Lung (tissue), 12 donors: ENCODE data around the gene LMF1. TPM values are rescaled to one million over a fixed set of nuclear protein-coding genes. Genes with fewer than 3 reads are reported as not detected.

ENCODE experiments used
- ATAC-seq: fragments of 200-7000 bp; cut with Tn5 transposase; one replicate; pipeline ENCODE4 v1.9.1; 2020; ENCODE audit warnings: moderate number of reproducible peaks; ENCODE audit not compliant: insufficient read depth, low FRiP score
- DNase-seq, 3 donors: peaks; one replicate each; pipeline ENCODE4 v3.0.0-alpha.2; 2013 to 2017
- H3K27ac ChIP-seq, 2 donors: one replicate each; pipeline ENCODE4 v1.5.1; 2013; ENCODE audit warnings: mild to moderate bottlenecking in 2 of 2, moderate library complexity in 2 of 2, control low read depth in 1 of 2, inconsistent platforms in 1 of 2, low read depth in 1 of 2, low read length in 1 of 2
- H3K27me3 ChIP-seq, 3 donors: one replicate each; pipeline ENCODE4 v1.5.1; 2013; ENCODE audit warnings: low read length in 2 of 3; ENCODE audit not compliant: control insufficient read depth in 3 of 3, insufficient read depth in 3 of 3
- H3K36me3 ChIP-seq, 4 donors: one replicate each; pipeline ENCODE4 v1.5.1; 2013; ENCODE audit warnings: low read length in 4 of 4, mild to moderate bottlenecking in 1 of 4, moderate library complexity in 1 of 4; ENCODE audit not compliant: control insufficient read depth in 4 of 4, insufficient read depth in 4 of 4
- H3K4me1 ChIP-seq, 5 donors: one replicate each; pipeline ENCODE4 v1.5.1; 2013; ENCODE audit warnings: low read length in 5 of 5, mild to moderate bottlenecking in 2 of 5, moderate library complexity in 1 of 5; ENCODE audit not compliant: control insufficient read depth in 5 of 5, insufficient read depth in 5 of 5
- H3K4me3 ChIP-seq: one replicate; pipeline ENCODE4 v1.5.1; 2013; ENCODE audit warnings: mild to moderate bottlenecking, control low read depth, moderate library complexity
- H3K9ac ChIP-seq, 2 donors: one replicate each; pipeline ENCODE4 v1.5.1; 2013; ENCODE audit warnings: low read length in 2 of 2, control low read depth in 1 of 2; ENCODE audit not compliant: insufficient read depth in 1 of 2
- H3K9me3 ChIP-seq, 4 donors: one replicate each; pipeline ENCODE4 v1.5.1; 2013; ENCODE audit warnings: low read length in 3 of 4, mild to moderate bottlenecking in 1 of 4, moderate library complexity in 1 of 4; ENCODE audit not compliant: control insufficient read depth in 4 of 4, insufficient read depth in 3 of 4
- WGBS, 2 donors: extraction: QIAGEN DNeasy Blood & Tissue Kit; methylation state at CpG; one replicate each; pipeline ENCODE4 v1.1.7; 2013; 5-methylcytosine and 5-hydroxymethylcytosine counted together
- polyA plus RNA-seq, 2 donors: library from polyadenylated mRNA; stranded (reverse); fragments of 200-250 nt; gene quantifications; one replicate each; pipeline ENCODE4 v1.2.1, GENCODE V29; 2013
- total RNA-seq, 2 donors: library from RNA; depleted of rRNA in 1 of 2; stranded (reverse); fragments of >200 nt in 1 of 2; gene quantifications; one replicate each; pipeline ENCODE4 v1.2.1, GENCODE V29; 2014 to 2021
- TF ChIP-seq, protein P1 (sequence below): IDR thresholded peaks from 2 replicates; pipeline ENCODE4 v1.5.1; 2012; ENCODE audit warnings: mild to moderate bottlenecking; ENCODE audit errors: control extremely low read depth, extremely low read depth
- donor health status: control.
- donor health status: control.
- donor health status: Bipolar disorder and iron deficiency.
- donor health status: healthy.
- donor health status: DM: yes; HTN: yes; CAD: no.

The LMF1 gene
- total and polyA plus RNA-seq, 4 donors = 9.1 to 23.7 (median 20.6) TPM

DNA sequence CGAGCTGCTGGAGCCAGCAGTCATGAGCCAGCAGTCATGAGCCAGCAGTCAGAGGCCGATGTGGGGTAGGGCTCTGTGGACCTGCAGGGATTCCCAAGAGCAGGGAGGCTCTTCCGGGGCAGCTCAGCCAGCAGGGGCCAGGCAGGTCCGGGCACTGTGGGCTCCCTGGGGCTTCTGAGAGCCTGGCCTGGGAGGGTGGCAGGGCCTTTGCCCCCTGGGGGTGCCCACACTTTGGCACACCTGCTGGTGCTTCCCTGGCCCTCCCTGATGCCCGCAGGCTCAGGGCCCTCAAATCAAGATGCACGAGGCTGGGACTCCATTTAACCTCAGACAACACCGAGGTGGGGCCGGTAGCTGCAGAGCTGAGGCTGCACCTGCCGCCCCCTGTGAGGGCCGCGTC lies 28.9 kb upstream of the LMF1 start:
- Histone ChIP-seq H3K27me3 (no peaks in the 10 kb centered on the region), H3K4me3 (no peak overlapping the region), H3K4me1 (peaks cover 0 to 4% (median 0%) of the 10 kb centered on the region in 5 donors), H3K36me3 (no peaks in the 10 kb centered on the region), H3K9ac (no peak overlapping the region), H3K9me3 (peaks cover 0 to 17% (median 8%) of the 10 kb centered on the region in 4 donors), H3K27ac (no peak overlapping the region)
- ATAC-seq (no peak), DNase-seq (no peak)
- TF ChIP-seq, protein P1, sequence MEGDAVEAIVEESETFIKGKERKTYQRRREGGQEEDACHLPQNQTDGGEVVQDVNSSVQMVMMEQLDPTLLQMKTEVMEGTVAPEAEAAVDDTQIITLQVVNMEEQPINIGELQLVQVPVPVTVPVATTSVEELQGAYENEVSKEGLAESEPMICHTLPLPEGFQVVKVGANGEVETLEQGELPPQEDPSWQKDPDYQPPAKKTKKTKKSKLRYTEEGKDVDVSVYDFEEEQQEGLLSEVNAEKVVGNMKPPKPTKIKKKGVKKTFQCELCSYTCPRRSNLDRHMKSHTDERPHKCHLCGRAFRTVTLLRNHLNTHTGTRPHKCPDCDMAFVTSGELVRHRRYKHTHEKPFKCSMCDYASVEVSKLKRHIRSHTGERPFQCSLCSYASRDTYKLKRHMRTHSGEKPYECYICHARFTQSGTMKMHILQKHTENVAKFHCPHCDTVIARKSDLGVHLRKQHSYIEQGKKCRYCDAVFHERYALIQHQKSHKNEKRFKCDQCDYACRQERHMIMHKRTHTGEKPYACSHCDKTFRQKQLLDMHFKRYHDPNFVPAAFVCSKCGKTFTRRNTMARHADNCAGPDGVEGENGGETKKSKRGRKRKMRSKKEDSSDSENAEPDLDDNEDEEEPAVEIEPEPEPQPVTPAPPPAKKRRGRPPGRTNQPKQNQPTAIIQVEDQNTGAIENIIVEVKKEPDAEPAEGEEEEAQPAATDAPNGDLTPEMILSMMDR = no peak
- WGBS, 2 donors = 86 to 95% methylated on average over 11 of the region's 11 CpGs

GRCh38 chr16:998615-999014 lies 27.8 kb upstream of the LMF1 start:
- DNase-seq (no peak), ATAC-seq (no peak)
- Histone ChIP-seq H3K36me3 (no peaks in the 10 kb centered on the region), H3K9ac (no peak overlapping the region), H3K4me1 (peaks cover 0 to 4% (median 0%) of the 10 kb centered on the region in 5 donors), H3K27ac (no peak overlapping the region), H3K9me3 (peaks cover 0 to 18% (median 10%) of the 10 kb centered on the region in 4 donors), H3K27me3 (no peaks in the 10 kb centered on the region), H3K4me3 (no peak overlapping the region)
- WGBS, 2 donors = 86 to 90% methylated on average over 11 of the region's 11 CpGs
- TF ChIP-seq, protein P1 = no peak

- H3K27me3 ChIP-seq = no peaks in the 10 kb centered on the region
- TF ChIP-seq, protein P1 = no peak
- H3K36me3 ChIP-seq = no peaks in the 10 kb centered on the region
- no peak overlapping the region for H3K9ac ChIP-seq
- H3K27ac ChIP-seq = no peak overlapping the region
- no peak for DNase-seq
- ATAC-seq = no peak
- WGBS, 2 donors = 75 to 78% methylated on average over 11 of the region's 11 CpGs
- peaks cover 0 to 4% (median 0%) of the 10 kb centered on the region in 5 donors for H3K4me1 ChIP-seq
- H3K9me3 ChIP-seq = peaks cover 0 to 18% (median 10%) of the 10 kb centered on the region in 4 donors
- H3K4me3 ChIP-seq = no peak overlapping the region
Observed at GRCh38 chr16:998211-998610, 27.4 kb upstream of the LMF1 start.
